ENCODE data around the gene PTPRB. TPM values are rescaled to one million over a fixed set of nuclear protein-coding genes. Genes with fewer than 3 reads are reported as not detected.

Gene PTPRB
- total RNA-seq, 1 experiment from 2014 or later: 1.9 TPM

DNA sequence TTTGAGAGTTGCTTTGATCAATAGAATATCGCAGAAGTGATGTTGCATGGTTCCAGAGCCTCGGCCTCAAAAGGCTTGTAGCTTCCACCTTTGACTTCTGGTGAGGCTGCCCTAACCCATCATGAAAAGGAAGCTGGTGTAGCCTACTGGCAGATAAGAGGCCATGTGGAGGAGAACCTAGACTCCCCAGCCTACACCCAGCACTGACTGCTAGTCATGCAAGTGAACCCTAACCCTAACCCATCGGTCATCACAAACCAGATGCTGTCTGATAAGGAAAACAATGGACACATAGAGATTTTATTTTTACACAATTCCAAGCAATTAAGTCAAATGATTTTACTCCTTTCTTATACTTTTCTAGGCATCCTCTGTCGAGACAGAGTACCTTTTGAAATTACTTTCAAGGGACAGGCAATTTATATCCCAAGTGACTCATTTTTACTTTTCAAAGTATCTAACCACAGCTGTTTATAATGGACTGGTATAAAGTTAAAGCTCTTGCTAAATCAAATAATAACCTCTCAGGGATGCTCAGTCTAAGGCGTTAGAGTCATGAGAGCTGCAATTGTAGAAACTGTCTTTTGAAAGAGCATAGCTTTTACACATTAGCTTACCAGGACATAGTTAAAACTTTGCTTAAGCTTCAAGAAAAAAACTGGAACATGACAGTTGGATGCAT lies 17.6 kb downstream of the PTPRB start:
- intact Hi-C loops (cut with micrococcal nuclease; ENCODE audit: unreplicated experiment): no loop called here
- H3K36me3 ChIP-seq (ENCODE audit: low read depth): no peaks in the 10 kb centered on the region
- H3K4me1 ChIP-seq (replicated peaks; ENCODE audit: insufficient read depth): no peaks in the 10 kb centered on the region
- H3K27ac ChIP-seq: no peak overlapping the region
- no peak overlapping the region for H3K4me2 ChIP-seq
- no peaks in the 10 kb centered on the region; the same call in 1 of the 2 replicates for H3K9me2 ChIP-seq (ENCODE audit: insufficient read depth)
- no peaks in the 10 kb centered on the region for H3K9me3 ChIP-seq (ENCODE audit: insufficient read depth, low read depth)
- no peaks in the 10 kb centered on the region for H3K79me2 ChIP-seq (ENCODE audit: low read depth)
- BruUV-seq (replicated peaks): no TSS peak
- no peak overlapping the region for H2AFZ ChIP-seq
- no peak overlapping the region for H3K4me3 ChIP-seq
- no peaks in the 10 kb centered on the region for H3K27me3 ChIP-seq (ENCODE audit: insufficient read depth, low read depth)
- no peaks in the 10 kb centered on the region for H4K20me1 ChIP-seq (ENCODE audit: insufficient read depth)
- H3F3A ChIP-seq (ENCODE audit: insufficient read depth, low read depth): no peaks in the 10 kb centered on the region
- TF ChIP-seq EZH2 (IDR thresholded peaks at IDR 0.05; ENCODE audit: low read depth): no peak
- TF ChIP-seq, protein P1, sequence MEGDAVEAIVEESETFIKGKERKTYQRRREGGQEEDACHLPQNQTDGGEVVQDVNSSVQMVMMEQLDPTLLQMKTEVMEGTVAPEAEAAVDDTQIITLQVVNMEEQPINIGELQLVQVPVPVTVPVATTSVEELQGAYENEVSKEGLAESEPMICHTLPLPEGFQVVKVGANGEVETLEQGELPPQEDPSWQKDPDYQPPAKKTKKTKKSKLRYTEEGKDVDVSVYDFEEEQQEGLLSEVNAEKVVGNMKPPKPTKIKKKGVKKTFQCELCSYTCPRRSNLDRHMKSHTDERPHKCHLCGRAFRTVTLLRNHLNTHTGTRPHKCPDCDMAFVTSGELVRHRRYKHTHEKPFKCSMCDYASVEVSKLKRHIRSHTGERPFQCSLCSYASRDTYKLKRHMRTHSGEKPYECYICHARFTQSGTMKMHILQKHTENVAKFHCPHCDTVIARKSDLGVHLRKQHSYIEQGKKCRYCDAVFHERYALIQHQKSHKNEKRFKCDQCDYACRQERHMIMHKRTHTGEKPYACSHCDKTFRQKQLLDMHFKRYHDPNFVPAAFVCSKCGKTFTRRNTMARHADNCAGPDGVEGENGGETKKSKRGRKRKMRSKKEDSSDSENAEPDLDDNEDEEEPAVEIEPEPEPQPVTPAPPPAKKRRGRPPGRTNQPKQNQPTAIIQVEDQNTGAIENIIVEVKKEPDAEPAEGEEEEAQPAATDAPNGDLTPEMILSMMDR (conservative IDR thresholded peaks at IDR 0.05): no peak
- DNase-seq: no peak
- ChIA-PET CTCF (interaction anchor here (0.5 kb wide), 1 partner anchor 23 kb away, joined by 4 read pairs; no protein-coding TSS in a partner anchor), POLR2A (ENCODE audit: unreplicated experiment) (no interaction called here)

DNA sequence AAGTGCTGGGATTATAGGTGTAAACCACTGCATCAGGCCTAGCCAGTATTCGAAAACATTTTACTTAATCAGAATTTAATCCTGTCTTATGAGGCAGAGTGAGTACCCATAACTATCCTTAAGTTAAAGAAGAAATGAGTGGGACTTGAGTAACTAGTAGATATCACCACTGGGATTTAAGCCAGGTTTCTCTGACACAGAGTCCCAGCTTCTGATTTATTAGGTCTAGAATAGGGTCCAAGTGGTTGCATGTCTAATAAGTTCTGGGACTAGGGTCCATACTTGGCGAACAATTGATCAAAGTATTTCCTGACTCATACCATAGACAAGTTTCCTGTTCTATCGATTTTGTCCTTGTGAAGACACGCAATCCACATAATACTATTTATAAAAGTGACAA lies 18.9 kb downstream of the PTPRB start:
- TF ChIP-seq, protein P1 (conservative IDR thresholded peaks at IDR 0.05): no peak
- TF ChIP-seq EZH2 (IDR thresholded peaks at IDR 0.05; ENCODE audit: low read depth): no peak
- intact Hi-C loops (cut with micrococcal nuclease; ENCODE audit: unreplicated experiment): no loop called here
- Histone ChIP-seq H2AFZ (no peak overlapping the region), H3K4me1 (replicated peaks; ENCODE audit: insufficient read depth) (no peaks in the 10 kb centered on the region), H3K27ac (no peak overlapping the region), H3K9me3 (ENCODE audit: insufficient read depth, low read depth) (no peaks in the 10 kb centered on the region), H3K27me3 (ENCODE audit: insufficient read depth, low read depth) (no peaks in the 10 kb centered on the region), H3K79me2 (ENCODE audit: low read depth) (no peaks in the 10 kb centered on the region), H3K9me2 (ENCODE audit: insufficient read depth) (no peaks in the 10 kb centered on the region; the same call in 1 of the 2 replicates), H3K36me3 (ENCODE audit: low read depth) (no peaks in the 10 kb centered on the region), H4K20me1 (ENCODE audit: insufficient read depth) (no peaks in the 10 kb centered on the region), H3K4me3 (no peak overlapping the region), H3F3A (ENCODE audit: insufficient read depth, low read depth) (no peaks in the 10 kb centered on the region), H3K4me2 (no peak overlapping the region)
- BruUV-seq (replicated peaks): no TSS peak
- ChIA-PET POLR2A (ENCODE audit: unreplicated experiment) (no interaction called here), CTCF (no interaction called here)
- no peak for DNase-seq

DNA sequence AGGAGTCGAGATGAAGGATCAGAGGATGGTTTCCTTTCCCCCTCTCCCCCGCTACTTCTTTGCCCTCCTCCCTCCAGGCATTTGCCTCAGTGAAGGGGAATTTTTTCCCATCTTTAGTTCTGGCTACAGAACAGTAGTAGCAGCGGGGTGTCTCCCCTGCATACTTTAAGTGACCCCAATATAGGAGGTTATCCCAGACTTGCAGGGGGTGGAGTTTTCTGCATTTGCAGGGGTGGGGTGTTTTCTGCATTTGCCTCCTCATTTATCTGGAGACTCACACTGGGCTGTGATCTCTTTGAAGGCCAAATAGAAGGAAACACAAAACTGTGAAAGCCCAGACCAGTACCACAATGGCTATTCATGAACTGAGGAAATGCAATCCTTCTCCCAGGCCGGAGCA lies 19.8 kb downstream of the PTPRB start:
- no peak for TF ChIP-seq EZH2 (IDR thresholded peaks at IDR 0.05; ENCODE audit: low read depth)
- TF ChIP-seq, protein P1 (conservative IDR thresholded peaks at IDR 0.05): no peak
- no peak for DNase-seq
- POLR2A ChIA-PET (ENCODE audit: unreplicated experiment): no interaction called here

More for the DNA sequence above, 19.8 kb downstream of the PTPRB start:
- H3K27me3 ChIP-seq (ENCODE audit: insufficient read depth, low read depth): no peaks in the 10 kb centered on the region
- no peak overlapping the region for H3K27ac ChIP-seq
- H3K4me3 ChIP-seq: no peak overlapping the region
- H3K9me2 ChIP-seq (ENCODE audit: insufficient read depth): no peaks in the 10 kb centered on the region; the same call in 1 of the 2 replicates
- intact Hi-C loops (cut with micrococcal nuclease; ENCODE audit: unreplicated experiment): no loop called here
- H3K36me3 ChIP-seq (ENCODE audit: low read depth): no peaks in the 10 kb centered on the region
- H3K9me3 ChIP-seq (ENCODE audit: insufficient read depth, low read depth): no peaks in the 10 kb centered on the region
- H2AFZ ChIP-seq: no peak overlapping the region
- CTCF ChIA-PET: no interaction called here
- H3K4me2 ChIP-seq: no peak overlapping the region
- no peaks in the 10 kb centered on the region for H3F3A ChIP-seq (ENCODE audit: insufficient read depth, low read depth)
- no peaks in the 10 kb centered on the region for H4K20me1 ChIP-seq (ENCODE audit: insufficient read depth)
- no peaks in the 10 kb centered on the region for H3K79me2 ChIP-seq (ENCODE audit: low read depth)
- no TSS peak for BruUV-seq (replicated peaks)
- H3K4me1 ChIP-seq (replicated peaks; ENCODE audit: insufficient read depth): no peaks in the 10 kb centered on the region

Data from PC-9 (cell line).